IMR-90 (cell line): ENCODE data around the gene WASF1. TPM values are rescaled to one million over a fixed set of nuclear protein-coding genes. Genes with fewer than 3 reads are reported as not detected.

Experiments used
- ATAC-seq: fragments of 200-7000 bp; cut with Tn5 transposase; 2 replicates; pipeline ENCODE4 v1.9.1; 2020; ENCODE audit warnings: low read depth, mild to moderate bottlenecking, moderate library complexity
- BruUV-seq: library from RNA; stranded (reverse); fragments of 400-500 nt; replicated peaks from 2 replicates; lab custom pipeline; 2021; lab: Mats Ljungman, UMichigan
- CTCF ChIA-PET: fragments of 300-600 bp; formaldehyde crosslinking; extraction: SDS; loops from one replicate; lab custom pipeline; 2021; ENCODE audit warnings: antibody characterized with exemption; lab: Yijun Ruan, JAX
- POLR2A ChIA-PET: fragments of 300-600 bp; sonication (Branson Sonifier 250); formaldehyde crosslinking; loops from one replicate; lab custom pipeline; 2022; ENCODE audit warnings: antibody characterized with exemption; ENCODE audit not compliant: unreplicated experiment; lab: Charles Lee
- DNase-seq: peaks from one replicate; pipeline ENCODE4 v3.0.0; 2013
- H2AFZ ChIP-seq: replicated peaks from 2 replicates; pipeline ENCODE3; 2013; ENCODE audit warnings: low read length, mild to moderate bottlenecking; ENCODE audit not compliant: poor library complexity
- H2AK5ac ChIP-seq: 2 replicates; pipeline ENCODE4 v1.6.1; 2013; ENCODE audit warnings: low read depth, low read length, inconsistent platforms
- H2AK9ac ChIP-seq: replicated peaks from 2 replicates; pipeline ENCODE3; 2013; ENCODE audit warnings: mild to moderate bottlenecking, low read depth, low read length, moderate library complexity; ENCODE audit not compliant: poor library complexity
- H2BK120ac ChIP-seq: 2 replicates; pipeline ENCODE4 v1.6.1; 2013; ENCODE audit warnings: low read depth, low read length, inconsistent platforms
- H2BK15ac ChIP-seq: 3 replicates; pipeline ENCODE4 v1.6.1; 2013; ENCODE audit warnings: low read depth, low read length, inconsistent platforms
- H2BK20ac ChIP-seq: 2 replicates; pipeline ENCODE4 v1.6.1; 2013; ENCODE audit warnings: low read depth, mild to moderate bottlenecking, inconsistent platforms, low read length, moderate library complexity
- H2BK5ac ChIP-seq: 2 replicates; pipeline ENCODE4 v1.6.1; 2013; ENCODE audit warnings: mild to moderate bottlenecking, low read depth, low read length, inconsistent platforms; ENCODE audit not compliant: poor library complexity, severe bottlenecking
- H3K14ac ChIP-seq: replicated peaks from 2 replicates; pipeline ENCODE4 v1.6.1; 2013; ENCODE audit warnings: low read depth, low read length, inconsistent platforms
- H3K18ac ChIP-seq: 2 replicates; pipeline ENCODE4 v1.6.1; 2013; ENCODE audit warnings: low read depth, low read length, control low read depth
- H3K23ac ChIP-seq: 2 replicates; pipeline ENCODE4 v1.6.1; 2013; ENCODE audit warnings: low read depth, low read length, inconsistent platforms
- H3K27ac ChIP-seq: 2 replicates; pipeline ENCODE4 v1.5.1; 2013; ENCODE audit warnings: mild to moderate bottlenecking, control low read depth, low read length; ENCODE audit not compliant: insufficient read depth
- H3K27me3 ChIP-seq: 2 replicates; pipeline ENCODE4 v1.6.1; 2013; ENCODE audit warnings: low read length; ENCODE audit not compliant: control insufficient read depth, insufficient read depth
- H3K36me3 ChIP-seq: 2 replicates; pipeline ENCODE4 v1.6.1; 2013; ENCODE audit warnings: low read length, mixed read lengths; ENCODE audit not compliant: control insufficient read depth, insufficient read depth
- H3K4ac ChIP-seq: 2 replicates; pipeline ENCODE4 v1.6.1; 2013; ENCODE audit warnings: low read depth, low read length, inconsistent platforms
- H3K4me1 ChIP-seq: 2 replicates; pipeline ENCODE4 v1.6.1; 2013; ENCODE audit warnings: low read length, mixed read lengths; ENCODE audit not compliant: control insufficient read depth, insufficient read depth
- H3K4me2 ChIP-seq: 2 replicates; pipeline ENCODE4 v1.6.1; 2013; ENCODE audit warnings: low read depth, mild to moderate bottlenecking, control low read depth, low read length, moderate library complexity
- H3K4me3 ChIP-seq: 2 replicates; pipeline ENCODE4 v1.5.1; 2013; ENCODE audit warnings: low read depth, mild to moderate bottlenecking, control low read depth, low read length, moderate library complexity; ENCODE audit not compliant: insufficient read depth
- H3K56ac ChIP-seq: 2 replicates; pipeline ENCODE4 v1.6.1; 2013; ENCODE audit warnings: low read length, inconsistent platforms; ENCODE audit not compliant: insufficient read depth; ENCODE audit errors: extremely low read depth
- H3K79me1 ChIP-seq, 2 experiments: 2 replicates each; pipeline ENCODE4 v1.6.1; 2013; ENCODE audit warnings: low read length in 2 of 2, inconsistent platforms in 1 of 2, low read depth in 1 of 2
- H3K9ac ChIP-seq: 2 replicates; pipeline ENCODE4 v1.6.1; 2013; ENCODE audit warnings: low read depth, low read length, control low read depth
- H3K9me1 ChIP-seq: 2 replicates; pipeline ENCODE4 v1.6.1; 2013; ENCODE audit warnings: low read length, inconsistent platforms; ENCODE audit not compliant: insufficient read depth
- H3K9me3 ChIP-seq: 2 replicates; pipeline ENCODE4 v1.6.1; 2013; ENCODE audit warnings: low read length; ENCODE audit not compliant: control insufficient read depth, insufficient read depth
- H4K20me1 ChIP-seq: 2 replicates; pipeline ENCODE4 v1.6.1; 2013; ENCODE audit warnings: low read length, inconsistent platforms; ENCODE audit not compliant: insufficient read depth
- H4K5ac ChIP-seq: 2 replicates; pipeline ENCODE4 v1.6.1; 2013; ENCODE audit warnings: mild to moderate bottlenecking, low read depth, low read length, control low read depth
- H4K8ac ChIP-seq, 2 experiments: 2 replicates each; pipeline ENCODE4 v1.6.1; 2013; ENCODE audit warnings: low read depth in 2 of 2, low read length in 2 of 2, control low read depth in 1 of 2, inconsistent platforms in 1 of 2
- H4K91ac ChIP-seq: 2 replicates; pipeline ENCODE4 v1.6.1; 2013; ENCODE audit warnings: low read depth, low read length, inconsistent platforms; ENCODE audit not compliant: insufficient read depth
- BHLHE40 ChIP-seq: fragments of 150-350 bp; IDR thresholded peaks from 2 replicates; pipeline ENCODE4 v1.6.1; 2016; ENCODE audit warnings: mild to moderate bottlenecking, low read depth, low read length
- CEBPB ChIP-seq: IDR thresholded peaks from 2 replicates; pipeline ENCODE4 v1.6.1; 2012; ENCODE audit warnings: low read depth, low read length, improper control_type of control experiment
- CHD1 ChIP-seq: IDR thresholded peaks from 2 replicates; pipeline ENCODE4 v1.6.1; 2012; ENCODE audit warnings: low read depth, low read length, improper control_type of control experiment
- CTCF ChIP-seq: conservative IDR thresholded peaks from 2 replicates; pipeline ENCODE4 v1.5.1; 2012; ENCODE audit warnings: mild to moderate bottlenecking, low read depth, low read length, improper control_type of control experiment
- ELK1 ChIP-seq: fragments of 150-350 bp; IDR thresholded peaks from 2 replicates; pipeline ENCODE4 v1.6.1; 2016; ENCODE audit warnings: low read depth, mild to moderate bottlenecking, low read length, moderate library complexity, borderline replicate concordance
- FOS ChIP-seq: fragments of 150-350 bp; IDR thresholded peaks from 2 replicates; pipeline ENCODE4 v1.6.1; 2016; ENCODE audit warnings: low read depth, low read length
- MAZ ChIP-seq: IDR thresholded peaks from 2 replicates; pipeline ENCODE4 v1.6.1; 2012; ENCODE audit warnings: low read depth, mild to moderate bottlenecking, low read length, improper control_type of control experiment, moderate library complexity, borderline replicate concordance
- MXI1 ChIP-seq: IDR thresholded peaks from 2 replicates; pipeline ENCODE4 v1.6.1; 2012; ENCODE audit warnings: low read depth, mild to moderate bottlenecking, low read length, moderate library complexity, borderline replicate concordance
- NFE2L2 ChIP-seq: fragments of 150-350 bp; IDR thresholded peaks from 2 replicates; pipeline ENCODE4 v1.6.1; 2016; ENCODE audit warnings: low read depth, mild to moderate bottlenecking, low read length
- POLR2A ChIP-seq: IDR thresholded peaks from 2 replicates; pipeline ENCODE4 v1.6.1; 2012; ENCODE audit warnings: mild to moderate bottlenecking, low read depth, low read length
- RAD21 ChIP-seq: IDR thresholded peaks from 2 replicates; pipeline ENCODE4 v1.6.1; 2012; ENCODE audit warnings: low read length, improper control_type of control experiment
- RCOR1 ChIP-seq: IDR thresholded peaks from 2 replicates; pipeline ENCODE4 v1.6.1; 2012; ENCODE audit warnings: mild to moderate bottlenecking, low read length, improper control_type of control experiment; ENCODE audit not compliant: insufficient replicate concordance
- RFX5 ChIP-seq: IDR thresholded peaks from 2 replicates; pipeline ENCODE4 v1.8.0; 2012; ENCODE audit warnings: low read depth, mild to moderate bottlenecking, low read length, moderate library complexity
- SMC3 ChIP-seq: fragments of 150-350 bp; IDR thresholded peaks from 2 replicates; pipeline ENCODE4 v1.6.1; 2016; ENCODE audit warnings: low read depth, mild to moderate bottlenecking, antibody characterized with exemption, low read length, moderate library complexity
- USF2 ChIP-seq: fragments of 150-350 bp; IDR thresholded peaks from 2 replicates; pipeline ENCODE4 v1.6.1; 2017; ENCODE audit warnings: mild to moderate bottlenecking, antibody characterized with exemption, low read length, low read depth
- WGBS, 2 experiments: methylation state at CpG; one replicate each; pipeline versions ENCODE4 v1.1.5 to v1.1.7; 2013; ENCODE audit warnings: missing lambda C conversion rate in 2 of 2; ENCODE audit not compliant: insufficient read length in 1 of 2; ENCODE audit errors: extremely low coverage in 2 of 2; 5-methylcytosine and 5-hydroxymethylcytosine counted together
- dilution Hi-C: fragments of 300-500 bp; cut with HindIII; formaldehyde crosslinking; loops from one replicate; pipeline ENCODE4 v1.14.3; 2018; ENCODE audit warnings: low sequenced_read_pairs; ENCODE audit not compliant: unreplicated experiment
- in situ Hi-C: fragments of 300-500 bp; cut with MboI; formaldehyde crosslinking; loops from 3 replicates; pipeline ENCODE4 v1.14.3; 2019; ENCODE audit warnings: low sequenced_read_pairs, inconsistent platforms, mixed read lengths
- intact Hi-C: fragments of 100-400 bp; cut with micrococcal nuclease; formaldehyde crosslinking; loops from 2 replicates; pipeline ENCODE4 v1.10.0; 2022
- polyA plus RNA-seq, 3 experiments: library from polyadenylated mRNA; depleted of rRNA; stranded (reverse); fragments of >200 nt; gene quantifications; 2 replicates each; pipeline ENCODE4 v1.2.3, GENCODE V29; 2012; ENCODE audit warnings: low replicate concordance in 1 of 3
- total RNA-seq: library from RNA; depleted of rRNA; stranded (reverse); fragments of >200 nt; gene quantifications from 2 replicates; pipeline ENCODE4 v1.2.3, GENCODE V29; 2012

The WASF1 gene
- total and polyA plus RNA-seq, 2 of the 4 experiments (the other 2 are of a cell fraction): 3.0 to 17.3 TPM

- H3K79me1 ChIP-seq: no peaks in the 10 kb centered on the region; a peak in 1 of 4 replicates
- H3K18ac ChIP-seq: no peak overlapping the region
- dilution Hi-C loops (no loop called here), in situ Hi-C loops (no loop called here), intact Hi-C loops (no loop called here)
- no peak overlapping the region for H2AK5ac ChIP-seq
- H2BK120ac ChIP-seq: no peak overlapping the region
- H4K20me1 ChIP-seq: no peaks in the 10 kb centered on the region
- BruUV-seq: no TSS peak
- no peak overlapping the region for H2AK9ac ChIP-seq
- TF ChIP-seq FOS (no peak), BHLHE40 (no peak), POLR2A (no peak), SMC3 (no peak), CEBPB (no peak), CHD1 (no peak), ELK1 (no peak), RAD21 (no peak), RFX5 (no peak), NFE2L2 (no peak), CTCF (no peak), USF2 (no peak), RCOR1 (no peak), MXI1 (no peak), MAZ (no peak)
- POLR2A ChIA-PET: no interaction called here
- no peak overlapping the region for H2BK5ac ChIP-seq
- no peak overlapping the region for H2BK20ac ChIP-seq
- ATAC-seq: no peak
- H4K91ac ChIP-seq: no peak overlapping the region
- H3K4me3 ChIP-seq: no peak overlapping the region
- H3K14ac ChIP-seq: no peak overlapping the region
- H3K9me1 ChIP-seq: peaks cover 4% of the 10 kb centered on the region; the same call in 1 of the 2 replicates
- no peak overlapping the region for H3K4ac ChIP-seq
- H3K9me3 ChIP-seq: no peaks in the 10 kb centered on the region
- no peak overlapping the region for H2AFZ ChIP-seq
- H4K8ac ChIP-seq: no peak overlapping the region
- H3K27me3 ChIP-seq: no peaks in the 10 kb centered on the region
- no peak overlapping the region for H3K56ac ChIP-seq
- H3K23ac ChIP-seq: no peak overlapping the region
- CTCF ChIA-PET: interaction anchor here (0.7 to 0.9 kb wide), 2 partner anchors 9 to 29 kb away, joined by 3 to 5 read pairs; no protein-coding TSS in a partner anchor
- no peak overlapping the region for H3K9ac ChIP-seq
- peaks cover 22% of the 10 kb centered on the region for H3K36me3 ChIP-seq
- no CpG with 5 or more reads among the region's 5 CpGs for WGBS, 2 experiments
- no peak overlapping the region for H4K5ac ChIP-seq
- H3K4me2 ChIP-seq: no peak overlapping the region
- DNase-seq: no peak
- no peak overlapping the region for H3K27ac ChIP-seq
- no peak overlapping the region for H2BK15ac ChIP-seq
- peaks cover 2% of the 10 kb centered on the region; the same call in 1 of the 2 replicates for H3K4me1 ChIP-seq
Observed at GRCh38 chr6:110216140-110216539, 36.7 kb upstream of the WASF1 start.
